ENCODE data around the gene ZNF524.

DNA sequence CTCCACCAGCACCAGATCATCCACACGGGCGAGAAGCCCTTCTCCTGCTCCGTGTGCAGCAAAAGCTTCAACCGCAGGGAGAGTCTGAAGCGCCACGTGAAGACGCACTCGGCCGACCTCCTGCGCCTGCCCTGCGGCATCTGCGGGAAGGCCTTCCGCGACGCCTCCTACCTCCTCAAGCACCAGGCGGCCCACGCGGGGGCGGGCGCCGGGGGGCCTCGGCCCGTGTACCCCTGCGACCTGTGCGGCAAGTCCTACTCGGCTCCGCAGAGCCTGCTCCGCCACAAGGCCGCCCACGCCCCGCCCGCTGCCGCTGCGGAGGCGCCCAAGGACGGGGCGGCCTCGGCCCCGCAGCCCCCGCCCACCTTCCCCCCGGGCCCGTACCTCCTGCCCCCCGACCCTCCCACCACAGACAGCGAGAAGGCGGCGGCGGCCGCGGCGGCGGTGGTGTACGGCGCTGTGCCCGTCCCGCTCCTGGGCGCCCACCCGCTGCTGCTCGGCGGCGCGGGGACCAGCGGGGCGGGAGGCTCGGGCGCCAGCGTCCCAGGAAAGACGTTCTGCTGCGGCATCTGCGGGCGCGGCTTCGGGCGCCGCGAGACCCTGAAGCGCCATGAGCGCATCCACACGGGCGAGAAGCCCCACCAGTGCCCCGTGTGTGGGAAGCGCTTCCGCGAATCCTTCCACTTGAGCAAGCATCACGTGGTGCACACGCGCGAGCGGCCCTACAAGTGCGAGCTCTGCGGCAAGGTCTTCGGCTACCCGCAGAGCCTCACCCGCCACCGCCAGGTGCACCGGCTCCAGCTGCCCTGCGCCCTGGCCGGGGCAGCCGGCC, 14.8 kb downstream of the ZNF524 start:
- TF ChIP-seq, protein P1, sequence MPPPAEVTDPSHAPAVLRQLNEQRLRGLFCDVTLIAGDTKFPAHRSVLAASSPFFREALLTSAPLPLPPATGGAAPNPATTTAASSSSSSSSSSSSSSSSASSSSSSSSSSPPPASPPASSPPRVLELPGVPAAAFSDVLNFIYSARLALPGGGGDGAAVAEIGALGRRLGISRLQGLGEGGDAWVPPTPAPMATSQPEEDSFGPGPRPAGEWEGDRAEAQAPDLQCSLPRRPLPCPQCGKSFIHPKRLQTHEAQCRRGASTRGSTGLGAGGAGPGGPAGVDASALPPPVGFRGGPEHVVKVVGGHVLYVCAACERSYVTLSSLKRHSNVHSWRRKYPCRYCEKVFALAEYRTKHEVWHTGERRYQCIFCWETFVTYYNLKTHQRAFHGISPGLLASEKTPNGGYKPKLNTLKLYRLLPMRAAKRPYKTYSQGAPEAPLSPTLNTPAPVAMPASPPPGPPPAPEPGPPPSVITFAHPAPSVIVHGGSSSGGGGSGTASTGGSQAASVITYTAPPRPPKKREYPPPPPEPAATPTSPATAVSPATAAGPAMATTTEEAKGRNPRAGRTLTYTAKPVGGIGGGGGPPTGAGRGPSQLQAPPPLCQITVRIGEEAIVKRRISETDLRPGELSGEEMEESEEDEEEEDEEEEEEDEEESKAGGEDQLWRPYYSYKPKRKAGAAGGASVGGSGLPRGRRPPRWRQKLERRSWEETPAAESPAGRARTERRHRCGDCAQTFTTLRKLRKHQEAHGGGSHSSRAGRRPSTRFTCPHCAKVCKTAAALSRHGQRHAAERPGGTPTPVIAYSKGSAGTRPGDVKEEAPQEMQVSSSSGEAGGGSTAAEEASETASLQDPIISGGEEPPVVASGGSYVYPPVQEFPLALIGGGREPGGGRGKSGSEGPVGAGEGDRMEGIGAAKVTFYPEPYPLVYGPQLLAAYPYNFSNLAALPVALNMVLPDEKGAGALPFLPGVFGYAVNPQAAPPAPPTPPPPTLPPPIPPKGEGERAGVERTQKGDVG (CRISPR knock-in tag; IDR thresholded peaks at IDR 0.05) = no peak
- TF ChIP-seq, protein P2, sequence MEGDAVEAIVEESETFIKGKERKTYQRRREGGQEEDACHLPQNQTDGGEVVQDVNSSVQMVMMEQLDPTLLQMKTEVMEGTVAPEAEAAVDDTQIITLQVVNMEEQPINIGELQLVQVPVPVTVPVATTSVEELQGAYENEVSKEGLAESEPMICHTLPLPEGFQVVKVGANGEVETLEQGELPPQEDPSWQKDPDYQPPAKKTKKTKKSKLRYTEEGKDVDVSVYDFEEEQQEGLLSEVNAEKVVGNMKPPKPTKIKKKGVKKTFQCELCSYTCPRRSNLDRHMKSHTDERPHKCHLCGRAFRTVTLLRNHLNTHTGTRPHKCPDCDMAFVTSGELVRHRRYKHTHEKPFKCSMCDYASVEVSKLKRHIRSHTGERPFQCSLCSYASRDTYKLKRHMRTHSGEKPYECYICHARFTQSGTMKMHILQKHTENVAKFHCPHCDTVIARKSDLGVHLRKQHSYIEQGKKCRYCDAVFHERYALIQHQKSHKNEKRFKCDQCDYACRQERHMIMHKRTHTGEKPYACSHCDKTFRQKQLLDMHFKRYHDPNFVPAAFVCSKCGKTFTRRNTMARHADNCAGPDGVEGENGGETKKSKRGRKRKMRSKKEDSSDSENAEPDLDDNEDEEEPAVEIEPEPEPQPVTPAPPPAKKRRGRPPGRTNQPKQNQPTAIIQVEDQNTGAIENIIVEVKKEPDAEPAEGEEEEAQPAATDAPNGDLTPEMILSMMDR (IDR thresholded peaks at IDR 0.05 in 2 of 3, conservative IDR thresholded peaks at IDR 0.05 in 1 of 3; ENCODE audit: control insufficient read depth in 2 of 3, extremely low read depth in 1 of 3, insufficient read depth in 1 of 3, low read depth in 3 of 3, low read length in 3 of 3) = no peak
- TF ChIP-seq POLR2A (IDR thresholded peaks at IDR 0.05; ENCODE audit: low read depth, low read length) = no peak; the same call in 1 of the 2 replicates
- no peak for TF ChIP-seq RAD21 (IDR thresholded peaks at IDR 0.05; ENCODE audit: insufficient read depth, low read depth, low read length)
- no peak for TF ChIP-seq TCF12 (IDR thresholded peaks at IDR 0.05; ENCODE audit: low read depth, low read length)
- TF ChIP-seq SUZ12 (IDR thresholded peaks at IDR 0.05; ENCODE audit: unreplicated experiment) = no peak
- TF ChIP-seq CBX3 (IDR thresholded peaks at IDR 0.05; ENCODE audit: borderline replicate concordance, low read depth) = no peak
- TF ChIP-seq SMC3 (IDR thresholded peaks at IDR 0.05; ENCODE audit: borderline replicate concordance, low read length) = no peak
- no peak for TF ChIP-seq BACH1 (IDR thresholded peaks at IDR 0.05; ENCODE audit: borderline replicate concordance)
- TF ChIP-seq TAF1 (IDR thresholded peaks at IDR 0.05; ENCODE audit: borderline replicate concordance, low read depth, low read length) = no peak
- TF ChIP-seq, protein P3, sequence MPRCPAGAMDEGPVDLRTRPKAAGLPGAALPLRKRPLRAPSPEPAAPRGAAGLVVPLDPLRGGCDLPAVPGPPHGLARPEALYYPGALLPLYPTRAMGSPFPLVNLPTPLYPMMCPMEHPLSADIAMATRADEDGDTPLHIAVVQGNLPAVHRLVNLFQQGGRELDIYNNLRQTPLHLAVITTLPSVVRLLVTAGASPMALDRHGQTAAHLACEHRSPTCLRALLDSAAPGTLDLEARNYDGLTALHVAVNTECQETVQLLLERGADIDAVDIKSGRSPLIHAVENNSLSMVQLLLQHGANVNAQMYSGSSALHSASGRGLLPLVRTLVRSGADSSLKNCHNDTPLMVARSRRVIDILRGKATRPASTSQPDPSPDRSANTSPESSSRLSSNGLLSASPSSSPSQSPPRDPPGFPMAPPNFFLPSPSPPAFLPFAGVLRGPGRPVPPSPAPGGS (IDR thresholded peaks at IDR 0.05; ENCODE audit: borderline replicate concordance, insufficient read depth, low read depth, low read length, poor library complexity, severe bottlenecking) = no peak

Measured in GM12878 (cell line).